Astrocyte of the hippocampus (primary cell): ENCODE data around the gene CCDC190.
"Not testable (repeated sequence)": the region's sequence is repeated elsewhere in the genome, so short reads cannot be mapped to it uniquely, and the experiment has no call there.

Experiments used
- DNase-seq: peaks from one replicate; pipeline ENCODE4 v3.0.0; 2011; ENCODE audit warnings: low read depth, low spot score

CCDC190 gene

GRCh38 chr1:162877412-162877811 is 16.4 kb upstream of the CCDC190 start:
- no peak for DNase-seq

GRCh38 chr1:162876751-162877150 is 15.8 kb upstream of the CCDC190 start:
- DNase-seq, result no peak

GRCh38 chr1:162873671-162874666 is 13.0 kb upstream of the CCDC190 start:
- peak; percentile 68 for DNase-seq

GRCh38 chr1:162872981-162873380 is 12.0 kb upstream of the CCDC190 start:
- peak; percentile 35 for DNase-seq

GRCh38 chr1:162871417-162871816 is 10.4 kb upstream of the CCDC190 start:
- not testable (repeated sequence) for DNase-seq

GRCh38 chr1:162868972-162869371 is 8.0 kb upstream of the CCDC190 start:
- no peak for DNase-seq

GRCh38 chr1:162861625-162862024 is 650 bp upstream of the CCDC190 start:
- DNase-seq, result peak; percentile 44

GRCh38 chr1:162859191-162859590 is 1.8 kb downstream of the CCDC190 start:
- no peak for DNase-seq

GRCh38 chr1:162857850-162858249 is 3.1 kb downstream of the CCDC190 start:
- DNase-seq, result no peak

GRCh38 chr1:162856260-162856659 is 4.7 kb downstream of the CCDC190 start:
- peak; percentile 96 for DNase-seq

GRCh38 chr1:162855461-162856150 is 5.4 kb downstream of the CCDC190 start:
- peak; percentile 61 for DNase-seq

GRCh38 chr1:162854245-162854882 is 6.6 kb downstream of the CCDC190 start:
- DNase-seq, result peak; percentile 84

- DNase-seq, result no peak
Measured at GRCh38 chr1:162851341-162851740, 9.6 kb downstream of the CCDC190 start.

- no peak for DNase-seq
Measured at GRCh38 chr1:162849711-162850110, 11.3 kb downstream of the CCDC190 start.

- peak; percentile 86 for DNase-seq
Measured at GRCh38 chr1:162847839-162848453, 13.0 kb downstream of the CCDC190 start.

- DNase-seq, result peak; percentile 53
Measured at GRCh38 chr1:162846256-162847212, 14.4 kb downstream of the CCDC190 start.

GRCh38 chr1:162844153-162844552 is 16.8 kb downstream of the CCDC190 start:
- DNase-seq, result no peak

- no peak for DNase-seq
Measured at GRCh38 chr1:162840250-162840839, 20.6 kb downstream of the CCDC190 start.

GRCh38 chr1:162838863-162839262 is 22.1 kb downstream of the CCDC190 start:
- DNase-seq, result no peak
